H7 (cell line): ENCODE measurements around the gene KLK7. TPM values are rescaled to one million over a fixed set of nuclear protein-coding genes. Genes with fewer than 3 reads are reported as not detected.
A peak's percentile ranks its signal among the peaks of the same experiment; 100 is the strongest.

Source experiments
- DNase-seq: peaks from one replicate; pipeline ENCODE4 v3.0.0; 2012
- H3K27me3 ChIP-seq: 2 replicates; pipeline ENCODE4 v1.6.0; 2011; ENCODE audit warnings: mild to moderate bottlenecking, low read length; ENCODE audit not compliant: control insufficient read depth, insufficient read depth
- H3K36me3 ChIP-seq: replicated peaks from 2 replicates; pipeline ENCODE4 v1.5.1; 2011; ENCODE audit warnings: low read length; ENCODE audit not compliant: control insufficient read depth, insufficient read depth
- H3K4me3 ChIP-seq: 2 replicates; pipeline ENCODE4 v1.5.1; 2011; ENCODE audit warnings: low read depth, mild to moderate bottlenecking, control low read depth, low read length, moderate library complexity; ENCODE audit not compliant: insufficient read depth
- total RNA-seq: library from RNA; depleted of rRNA; stranded (reverse); fragments of >200 nt; shearing (Covaris generic); gene quantifications from 2 replicates; pipeline ENCODE4 v1.2.3, GENCODE V29; 2014

KLK7 gene
- total RNA-seq, 1 experiment from 2014 or later = 0.24 TPM

DNA sequence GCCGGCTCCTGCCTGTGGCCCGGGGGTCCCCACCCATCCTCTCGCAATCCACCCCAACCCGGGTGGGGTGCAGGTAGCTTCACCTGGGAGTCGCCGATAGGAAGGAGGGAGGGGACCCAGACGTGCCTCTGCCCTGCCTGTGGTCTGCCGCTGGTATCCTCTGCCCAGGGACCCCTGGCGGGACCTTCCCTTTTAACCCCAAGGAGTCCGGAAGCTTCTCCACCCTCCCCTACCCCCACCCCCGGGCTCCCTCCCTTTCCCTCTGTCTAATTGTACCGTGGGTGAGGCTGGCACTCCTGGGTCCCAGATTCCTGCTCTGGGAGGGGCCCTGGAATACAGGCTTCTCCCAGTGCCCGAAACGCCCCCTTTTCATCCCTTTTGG lies 35.8 kb upstream of the KLK7 start, which contains the start of gene KLK10:
Gene KLK10, minus strand, starts transcription at position 166 of the 382 bp plus-strand sequence. CDS start 579 bp downstream, outside the sequence.
- Histone ChIP-seq H3K4me3 (peak within 1 kb of the TSS; percentile 57), H3K36me3 (no peaks in the 10 kb centered on the region), H3K27me3 (peaks cover 29% of the 10 kb centered on the region)
- peak; percentile 78 for DNase-seq

DNA sequence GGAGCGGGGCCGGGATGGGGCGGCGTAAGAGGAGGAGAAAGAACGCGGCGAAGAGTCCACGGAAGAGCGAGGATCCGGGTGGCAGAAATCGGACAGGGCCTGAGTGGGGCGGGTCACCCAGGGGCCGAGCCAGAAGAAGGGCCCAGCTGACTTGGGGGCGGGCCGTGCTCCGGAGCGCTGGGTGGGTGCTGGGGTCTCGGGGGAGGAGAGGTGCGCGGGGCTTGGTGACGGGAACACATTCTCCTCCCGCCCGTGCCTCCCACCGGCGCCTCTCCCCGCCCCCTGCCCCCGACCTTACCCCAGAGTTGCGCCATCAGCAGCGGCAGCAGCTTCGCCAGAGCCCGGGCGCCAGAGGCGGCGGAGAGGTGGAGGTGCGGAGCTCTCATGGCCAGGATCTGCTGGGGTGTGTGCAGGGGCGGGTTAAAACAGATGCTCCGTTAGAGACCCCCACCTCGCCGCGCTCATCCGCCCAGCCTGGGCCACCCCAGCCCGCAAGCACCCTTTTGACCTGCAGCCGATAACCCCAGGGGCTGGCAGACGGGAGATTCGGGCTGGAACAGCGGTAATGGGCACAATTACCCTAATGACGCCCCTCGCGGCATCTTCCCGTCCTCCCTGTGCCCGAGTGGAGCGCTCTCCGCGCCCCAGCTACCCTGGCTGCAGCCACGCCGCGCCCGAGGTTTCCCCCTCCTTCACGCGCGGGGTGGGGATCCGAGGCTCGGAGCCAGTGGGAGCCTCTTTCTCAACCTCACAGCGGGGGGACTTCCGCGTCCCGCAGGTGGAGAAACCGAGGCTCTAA lies 35.2 kb upstream of the KLK7 start:
- no peaks in the 10 kb centered on the region for H3K36me3 ChIP-seq
- peaks cover 31% of the 10 kb centered on the region for H3K27me3 ChIP-seq
- peak overlapping the region; percentile 57 for H3K4me3 ChIP-seq
- DNase-seq = peak; percentile 90

DNA sequence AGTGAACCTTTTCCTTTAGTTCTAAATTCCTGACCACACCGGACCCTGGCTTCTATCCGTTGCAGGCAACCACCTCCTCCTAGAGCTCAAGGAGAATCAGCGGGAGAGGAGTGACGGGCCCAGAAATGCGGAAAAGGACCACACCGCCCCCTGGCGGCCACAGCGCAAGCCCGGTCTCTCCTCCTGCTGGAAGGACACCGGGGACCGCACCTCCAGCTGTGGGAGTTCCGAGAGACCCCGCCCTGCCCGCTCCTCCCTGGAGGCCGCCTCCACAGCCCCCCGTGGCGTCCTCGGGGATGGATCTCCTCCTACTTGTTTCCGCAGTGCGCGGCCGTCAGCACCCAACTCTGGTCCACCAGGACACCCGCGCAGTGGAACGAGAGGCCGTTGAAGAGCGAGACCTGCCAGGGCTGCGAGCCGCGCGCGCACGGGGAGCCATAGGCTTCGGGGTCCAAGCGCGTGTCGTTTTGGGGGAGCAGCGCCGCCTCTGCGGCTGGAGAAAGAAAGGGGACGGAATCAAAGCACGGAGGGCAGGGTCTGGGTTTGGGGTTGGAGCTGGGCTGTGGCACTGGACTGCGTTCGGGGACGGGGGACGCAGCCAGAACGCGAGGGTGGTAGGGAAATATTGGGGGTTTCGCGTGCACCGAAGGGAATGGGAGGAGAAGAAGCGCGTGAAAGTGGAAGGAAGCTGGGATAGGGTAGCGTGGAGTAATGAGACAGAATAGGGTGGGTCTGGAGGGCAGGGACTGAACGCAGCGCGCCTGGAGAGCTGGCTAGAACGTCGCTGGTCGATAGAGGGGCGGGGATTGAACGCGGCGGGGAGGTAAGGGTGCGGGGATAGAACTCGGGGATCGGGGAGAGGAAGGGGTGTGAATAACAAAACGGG lies 33.3 kb upstream of the KLK7 start:
- Histone ChIP-seq H3K36me3 (no peaks in the 10 kb centered on the region), H3K4me3 (peak overlapping the region; percentile 63), H3K27me3 (peaks cover 31% of the 10 kb centered on the region)
- DNase-seq = peak; percentile 97

DNA sequence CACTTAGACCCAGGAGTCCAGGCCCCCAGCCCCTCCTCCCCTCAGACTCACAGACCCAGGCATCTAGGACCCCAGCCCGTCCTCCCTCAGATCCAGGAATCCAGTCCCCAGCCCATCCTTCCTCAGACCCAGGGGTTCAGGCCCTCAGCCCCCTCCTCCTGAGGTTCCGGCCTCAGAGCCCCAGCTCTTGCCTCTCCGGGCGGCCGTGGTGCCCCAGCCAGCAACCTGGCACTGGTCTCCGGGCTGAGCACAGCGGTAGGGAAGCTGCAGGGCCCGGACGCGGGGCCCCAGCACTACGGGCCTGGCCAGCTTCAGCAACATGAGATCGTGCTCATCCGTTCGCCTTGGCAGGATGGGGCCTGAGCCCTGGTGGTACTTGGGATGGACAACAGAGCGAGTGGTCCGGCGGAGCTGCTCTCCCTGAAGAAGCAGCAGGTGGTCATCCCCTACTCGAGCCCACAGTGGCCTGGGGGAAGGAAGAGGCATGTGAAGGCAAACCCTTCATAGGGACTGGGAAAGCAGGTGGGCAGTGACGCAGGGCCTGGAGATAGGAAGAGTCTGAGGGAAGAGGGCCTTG lies 32.1 kb upstream of the KLK7 start:
- Histone ChIP-seq H3K27me3 (peaks cover 31% of the 10 kb centered on the region), H3K4me3 (no peak overlapping the region), H3K36me3 (no peaks in the 10 kb centered on the region)
- peak; percentile 37 for DNase-seq

GRCh38 chr19:51014242-51014641 lies 30.5 kb upstream of the KLK7 start:
- H3K4me3 ChIP-seq = no peak overlapping the region
- DNase-seq = no peak
- H3K27me3 ChIP-seq = peaks cover 29% of the 10 kb centered on the region
- H3K36me3 ChIP-seq = no peaks in the 10 kb centered on the region

GRCh38 chr19:51012661-51013190 lies 29.0 kb upstream of the KLK7 start:
- no peak for DNase-seq
- Histone ChIP-seq H3K4me3 (no peak overlapping the region), H3K27me3 (peaks cover 18% of the 10 kb centered on the region), H3K36me3 (no peaks in the 10 kb centered on the region)

DNA sequence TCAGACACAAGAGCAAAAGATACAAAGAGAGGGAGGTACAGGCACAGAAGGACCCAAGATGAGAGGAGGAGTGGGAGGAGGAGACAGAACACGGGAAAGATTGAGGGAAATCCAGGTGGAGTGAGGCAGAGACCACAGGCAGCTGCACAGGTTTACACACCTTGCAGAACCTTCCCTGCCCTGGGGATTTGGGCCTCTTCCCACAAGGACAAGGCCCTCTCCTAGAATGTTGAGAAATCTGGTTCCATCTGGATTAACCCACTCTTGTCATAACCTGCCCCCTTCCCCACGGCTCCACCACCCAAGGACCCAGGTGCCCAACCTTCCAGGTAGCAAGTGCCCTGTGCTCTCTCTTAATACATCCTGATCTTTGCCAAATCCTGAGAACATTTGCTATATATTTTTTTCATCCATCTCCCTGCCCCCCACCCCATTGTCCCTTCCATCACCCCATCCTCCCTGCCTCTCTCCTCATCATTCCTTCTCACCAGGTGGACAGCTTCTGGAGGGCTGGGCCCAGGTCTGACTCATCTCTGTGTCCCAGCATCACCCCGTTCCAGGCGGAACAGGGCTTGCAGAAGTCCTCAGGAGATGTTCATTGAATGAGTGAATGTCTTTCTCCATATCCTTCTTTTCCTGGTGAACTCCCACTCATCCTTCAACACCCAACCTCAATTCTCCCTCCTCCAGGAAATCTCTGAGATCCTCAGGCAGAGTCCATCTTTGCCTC lies 26.5 kb upstream of the KLK7 start:
- Histone ChIP-seq H3K27me3 (peaks cover 12% of the 10 kb centered on the region; the same call in 1 of the 2 replicates), H3K4me3 (no peak overlapping the region), H3K36me3 (no peaks in the 10 kb centered on the region)
- no peak for DNase-seq

DNA sequence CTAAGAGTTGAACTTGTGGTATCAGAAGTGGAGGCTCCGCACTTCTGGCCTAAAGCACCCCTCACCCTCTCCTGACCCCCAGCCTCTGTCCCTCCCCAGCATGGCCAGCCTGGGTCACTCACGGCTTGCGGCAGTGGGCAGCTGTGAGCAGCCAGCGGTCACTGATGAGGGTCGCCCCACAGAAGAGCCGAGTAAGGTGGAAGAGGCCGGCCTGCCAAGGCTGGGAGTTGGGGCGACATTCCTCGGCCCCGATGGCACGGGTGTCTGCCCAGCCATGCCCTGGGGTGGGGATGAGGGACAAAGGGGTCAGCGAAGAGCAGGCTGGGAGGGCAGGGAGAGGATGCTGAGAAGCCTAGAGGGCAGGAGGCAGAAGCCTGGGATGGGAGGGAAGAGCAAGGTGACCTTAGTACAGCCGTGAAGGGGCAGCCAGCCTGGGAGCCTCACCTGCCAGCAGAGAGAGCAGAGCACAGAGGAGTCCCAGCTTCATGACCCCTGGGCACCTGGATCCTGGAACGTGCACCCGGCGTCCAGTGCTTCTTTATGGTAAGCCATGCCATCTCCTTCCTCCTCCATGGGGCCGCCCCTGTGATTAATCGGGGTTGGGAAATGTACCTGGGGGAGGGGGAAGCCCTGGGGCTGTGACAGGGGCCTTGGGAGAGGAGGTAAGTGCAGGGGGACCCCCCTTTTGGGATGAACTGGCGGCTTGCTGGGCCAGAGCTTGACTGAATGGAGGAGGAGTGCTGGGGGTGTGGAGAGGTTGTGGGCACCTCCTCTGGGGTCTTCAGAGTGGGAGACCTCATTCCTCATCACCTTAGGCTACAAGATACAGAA lies 25.6 kb upstream of the KLK7 start:
- peaks cover 12% of the 10 kb centered on the region; the same call in 1 of the 2 replicates for H3K27me3 ChIP-seq
- H3K36me3 ChIP-seq = no peaks in the 10 kb centered on the region
- DNase-seq = peak; percentile 29
- no peak overlapping the region for H3K4me3 ChIP-seq

GRCh38 chr19:51007488-51007887 lies 23.8 kb upstream of the KLK7 start:
- DNase-seq = no peak
- Histone ChIP-seq H3K36me3 (no peaks in the 10 kb centered on the region), H3K27me3 (peaks cover 10% of the 10 kb centered on the region; the same call in 1 of the 2 replicates), H3K4me3 (no peak overlapping the region)

DNA sequence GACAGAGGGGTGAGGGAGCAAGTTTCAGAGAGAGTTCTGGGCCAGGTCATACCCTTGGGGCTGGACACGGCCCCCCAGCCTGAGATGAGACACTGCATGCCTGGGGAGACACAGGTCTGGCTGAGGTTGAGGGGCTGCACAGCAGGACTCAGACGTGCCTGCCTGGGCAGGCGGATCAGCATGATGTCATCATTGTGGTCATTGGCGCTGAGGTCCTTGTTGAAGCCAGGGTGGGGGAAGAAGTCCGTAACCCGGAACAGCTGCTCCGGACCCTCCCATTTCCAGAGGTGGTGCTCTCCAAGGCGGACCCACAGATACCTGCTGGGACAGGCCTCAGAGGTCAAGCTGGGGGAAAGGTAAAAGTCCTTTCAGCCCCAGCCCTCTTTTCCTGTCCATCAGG lies 22.7 kb upstream of the KLK7 start:
- peak; percentile 22 for DNase-seq

DNA sequence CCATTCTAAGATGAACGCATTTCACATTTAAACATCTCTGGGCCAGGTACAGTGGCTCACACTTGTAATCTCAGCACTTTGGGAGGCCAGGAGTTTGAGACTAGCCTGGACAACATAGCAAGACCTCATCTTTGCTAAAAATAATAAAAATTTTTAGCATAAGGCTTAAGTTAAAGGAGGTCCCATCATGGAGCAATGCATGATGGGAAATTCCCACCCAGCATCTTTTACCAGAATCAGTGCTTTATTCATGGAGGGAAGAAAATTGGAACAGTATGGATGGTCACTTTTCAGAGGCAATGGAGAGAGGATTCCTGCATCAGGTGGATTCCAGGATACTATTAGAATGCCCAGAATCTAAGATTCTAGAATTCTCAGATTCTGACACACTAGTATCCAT lies 21.5 kb upstream of the KLK7 start:
- H3K27me3 ChIP-seq = peaks cover 15% of the 10 kb centered on the region; the same call in 1 of the 2 replicates
- H3K36me3 ChIP-seq = no peaks in the 10 kb centered on the region
- H3K4me3 ChIP-seq = no peak overlapping the region
- no peak for DNase-seq

More for the DNA sequence above, 22.7 kb upstream of the KLK7 start:
- Histone ChIP-seq H3K27me3 (peaks cover 10% of the 10 kb centered on the region; the same call in 1 of the 2 replicates), H3K4me3 (no peak overlapping the region), H3K36me3 (no peaks in the 10 kb centered on the region)

DNA sequence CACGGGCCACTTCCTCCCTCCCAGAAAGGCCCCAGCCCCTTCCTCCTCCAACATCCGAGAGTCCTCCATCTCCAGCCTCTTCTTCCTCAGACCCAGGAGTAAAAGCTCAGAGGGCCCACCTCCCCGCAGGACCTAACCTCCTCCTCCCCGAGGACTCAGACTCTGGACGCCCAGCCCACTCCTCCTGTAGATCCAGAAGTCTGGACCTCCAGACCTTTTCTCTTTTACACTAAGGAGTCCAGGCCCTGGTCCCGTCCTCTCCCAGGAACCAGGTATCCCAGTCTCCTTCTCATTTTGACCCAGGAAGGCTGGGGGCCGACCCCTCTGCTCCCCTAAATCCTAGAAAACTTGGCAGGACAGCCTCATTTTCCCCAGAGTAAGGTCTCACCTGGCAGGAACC lies 19.6 kb upstream of the KLK7 start:
- Histone ChIP-seq H3K4me3 (no peak overlapping the region), H3K27me3 (peaks cover 10% of the 10 kb centered on the region; the same call in 1 of the 2 replicates), H3K36me3 (no peaks in the 10 kb centered on the region)
- peak; percentile 23 for DNase-seq
